Colonic mucosa (tissue), 4 donors: ENCODE data around the gene RASAL2. TPM values are rescaled to one million over a fixed set of nuclear protein-coding genes. Genes with fewer than 3 reads are reported as not detected.

ENCODE experiments used
- DNase-seq: peaks from one replicate; pipeline ENCODE4 v3.0.0-alpha.2; 2020
- H3K27ac ChIP-seq: fragments of 200-600 bp; one replicate; pipeline ENCODE4 v1.8.0; 2021
- H3K27me3 ChIP-seq: fragments of 200-600 bp; one replicate; pipeline ENCODE4 v1.8.0; 2021
- H3K36me3 ChIP-seq: fragments of 200-600 bp; one replicate; pipeline ENCODE4 v1.8.0; 2021
- H3K4me1 ChIP-seq: fragments of 200-600 bp; one replicate; pipeline ENCODE4 v1.8.0; 2021; ENCODE audit warnings: mild to moderate bottlenecking
- H3K4me3 ChIP-seq: fragments of 200-600 bp; one replicate; pipeline ENCODE4 v1.8.0; 2021
- H3K9ac ChIP-seq, 2 donors: one replicate each; pipeline ENCODE4 v1.7.0; 2013; ENCODE audit warnings: control low read depth in 2 of 2, low read depth in 2 of 2, low read length in 2 of 2
- H3K9me3 ChIP-seq: fragments of 200-600 bp; one replicate; pipeline ENCODE4 v1.8.0; 2021
- CTCF ChIP-seq: fragments of 200-600 bp; IDR thresholded peaks from one replicate; pipeline ENCODE4 v1.8.0; 2022; ENCODE audit warnings: antibody characterized with exemption, mild to moderate bottlenecking
- intact Hi-C: fragments of 100-400 bp; cut with DNase I; formaldehyde crosslinking; loops from one replicate; pipeline ENCODE4 v1.14.1; 2022
- total RNA-seq, 2 donors: library from RNA; stranded (reverse); fragmentation: NEBNext Ultra II Directional in 1 of 2; extraction: Animal tissue kit (Norgen Biotek cat#: 25700) in 1 of 2; gene quantifications; one replicate each; pipeline ENCODE4 v1.2.1, GENCODE V29; 2021
- donor health status: healthy.
- donor health status: DM: no; HTN: no; CAD: no.
- donor health status: DM: no; HTN: no; CAD: no.

RASAL2 gene
- total RNA-seq, 2 donors from 2014 or later: 9.7 to 11.8 TPM

DNA sequence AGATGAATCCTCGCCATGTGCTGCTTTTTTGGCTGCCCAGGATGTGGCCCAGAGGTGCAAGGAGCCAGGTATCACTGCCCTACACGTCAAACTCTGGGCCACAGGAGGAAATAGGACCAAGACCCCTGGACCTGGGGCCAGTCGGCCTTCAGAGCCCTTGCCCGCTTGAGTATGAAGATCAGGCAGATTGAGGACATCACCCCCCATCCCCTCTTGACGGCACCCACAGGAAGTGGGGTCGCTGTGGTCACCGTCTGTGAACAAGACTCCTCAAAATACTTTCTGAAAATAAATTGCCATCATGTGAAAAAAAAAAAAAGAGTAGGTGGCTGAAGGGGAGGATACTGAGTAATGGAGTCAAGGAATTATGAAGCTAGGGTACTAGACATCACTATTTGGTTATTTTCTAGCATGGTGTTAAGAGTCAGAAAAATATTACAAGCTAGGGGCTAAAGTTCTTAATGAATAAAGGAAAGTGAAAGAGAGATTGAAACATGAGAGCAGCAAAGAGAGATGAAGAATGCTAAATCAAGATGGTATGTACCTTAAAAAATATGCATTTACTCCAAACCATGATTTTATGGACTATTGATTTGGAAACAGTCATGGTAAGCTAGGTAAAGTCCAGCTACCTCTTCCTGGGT is 318.0 kb downstream of the RASAL2 start:
- no peaks in the 10 kb centered on the region for H3K4me1 ChIP-seq
- H3K9me3 ChIP-seq: no peaks in the 10 kb centered on the region
- no peak for TF ChIP-seq CTCF
- DNase-seq: no peak
- intact Hi-C loops: no loop called here
- no peak overlapping the region for H3K4me3 ChIP-seq
- H3K27me3 ChIP-seq: no peaks in the 10 kb centered on the region
- no peaks in the 10 kb centered on the region for H3K36me3 ChIP-seq
- H3K9ac ChIP-seq: no peak overlapping the region
- no peak overlapping the region for H3K27ac ChIP-seq

DNA sequence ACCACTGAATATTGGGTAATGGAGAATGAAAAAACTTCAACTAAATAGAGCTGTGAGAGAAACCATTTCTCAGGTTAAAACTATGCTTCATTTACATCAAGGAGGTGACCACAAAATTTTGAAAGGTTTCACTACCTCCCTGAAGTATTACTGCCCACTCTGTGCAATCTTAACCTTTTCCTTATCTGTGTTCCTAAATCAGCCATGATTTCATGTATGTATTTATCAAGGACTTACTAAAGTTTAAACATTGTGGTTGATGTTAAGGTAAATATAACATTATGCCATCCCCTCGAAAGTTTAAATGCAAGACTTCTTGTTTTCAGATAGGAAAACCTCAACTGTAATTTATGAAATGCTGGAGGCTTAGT is 318.5 kb downstream of the RASAL2 start:
- no peak for TF ChIP-seq CTCF
- H3K27ac ChIP-seq: no peak overlapping the region
- no peaks in the 10 kb centered on the region for H3K27me3 ChIP-seq
- intact Hi-C loops: no loop called here
- H3K4me3 ChIP-seq: no peak overlapping the region
- DNase-seq: no peak
- H3K9ac ChIP-seq: no peak overlapping the region
- H3K36me3 ChIP-seq: no peaks in the 10 kb centered on the region
- H3K9me3 ChIP-seq: no peaks in the 10 kb centered on the region
- H3K4me1 ChIP-seq: no peaks in the 10 kb centered on the region

GRCh38 chr1:178417858-178418257 is 324.0 kb downstream of the RASAL2 start:
- Histone ChIP-seq H3K27me3 (no peaks in the 10 kb centered on the region), H3K4me3 (no peak overlapping the region), H3K9ac (no peak overlapping the region), H3K9me3 (no peaks in the 10 kb centered on the region), H3K36me3 (no peaks in the 10 kb centered on the region), H3K4me1 (no peaks in the 10 kb centered on the region), H3K27ac (no peak overlapping the region)
- no peak for DNase-seq
- intact Hi-C loops: no loop called here
- no peak for TF ChIP-seq CTCF

DNA sequence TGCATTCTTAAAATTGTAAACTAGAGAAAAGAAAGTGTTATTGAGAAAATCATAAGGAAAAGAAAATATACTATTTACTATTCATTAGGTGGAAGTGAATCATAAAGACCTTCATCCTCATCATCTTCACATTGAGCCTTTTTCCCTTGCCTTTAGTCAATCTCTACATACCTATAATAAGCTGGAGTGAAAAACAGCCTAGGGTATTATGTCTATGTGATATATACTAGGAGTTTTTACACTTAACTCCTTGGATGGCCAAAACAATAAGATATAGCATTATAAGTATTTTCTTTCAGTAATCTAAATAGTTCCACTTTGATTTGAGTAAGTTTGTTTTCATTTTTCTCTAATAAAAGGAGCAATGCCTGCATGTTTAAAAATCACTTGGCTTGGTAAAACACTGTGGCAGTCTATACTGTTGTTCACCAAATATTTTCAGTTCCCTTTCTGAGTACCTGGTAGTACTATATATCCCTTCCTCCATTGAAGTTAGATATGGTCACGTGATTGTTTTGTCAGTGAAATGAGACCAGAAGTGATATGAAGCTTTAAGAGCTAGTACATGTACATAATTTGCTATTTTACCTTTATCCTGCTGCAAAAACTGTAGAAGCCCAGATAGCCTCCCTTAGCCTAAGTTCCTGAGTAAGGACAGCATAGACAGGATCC is 324.5 kb downstream of the RASAL2 start:
- no peak for TF ChIP-seq CTCF
- no peaks in the 10 kb centered on the region for H3K4me1 ChIP-seq
- no peak overlapping the region for H3K27ac ChIP-seq

DNA sequence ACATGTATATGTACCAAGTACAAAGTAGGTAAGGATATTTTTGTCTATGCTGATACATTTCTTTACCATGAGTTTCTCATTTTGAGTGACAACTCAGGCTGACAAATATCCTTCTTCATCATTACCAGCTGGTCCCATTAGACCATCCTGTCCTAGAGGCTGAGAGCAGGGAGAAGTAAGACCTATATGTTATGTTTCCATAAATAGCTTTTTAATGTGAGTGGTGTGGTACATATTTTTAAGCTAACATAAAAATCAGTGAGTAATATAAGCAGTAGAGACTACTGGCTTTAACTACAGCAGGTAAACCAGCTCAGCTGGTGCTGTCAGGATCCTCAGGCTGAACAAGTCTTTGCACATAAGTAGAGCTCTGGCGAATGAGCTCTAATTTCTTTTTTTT is 340.5 kb downstream of the RASAL2 start:
- intact Hi-C loops: no loop called here

More for the DNA sequence above, 324.5 kb downstream of the RASAL2 start:
- Histone ChIP-seq H3K27me3 (no peaks in the 10 kb centered on the region), H3K4me3 (no peak overlapping the region), H3K9ac (no peak overlapping the region), H3K9me3 (no peaks in the 10 kb centered on the region), H3K36me3 (no peaks in the 10 kb centered on the region)
- no peak for DNase-seq
- intact Hi-C loops: no loop called here

More for the DNA sequence above, 340.5 kb downstream of the RASAL2 start:
- H3K27ac ChIP-seq: no peak overlapping the region
- no peak overlapping the region for H3K9ac ChIP-seq
- no peaks in the 10 kb centered on the region for H3K4me1 ChIP-seq
- H3K9me3 ChIP-seq: no peaks in the 10 kb centered on the region
- H3K36me3 ChIP-seq: no peaks in the 10 kb centered on the region
- no peak for DNase-seq
- no peak for TF ChIP-seq CTCF
- no peak overlapping the region for H3K4me3 ChIP-seq
- H3K27me3 ChIP-seq: no peaks in the 10 kb centered on the region
